ENCODE data around the gene CDKAL1.

GRCh38 chr6:20955751-20956150, 421.5 kb downstream of the CDKAL1 start:
- TF ChIP-seq USF1 (IDR thresholded peaks at IDR 0.05) (no peak), CEBPB (IDR thresholded peaks at IDR 0.05) (no peak), CREB1 (IDR thresholded peaks at IDR 0.05; ENCODE audit: low read depth) (no peak), REST (IDR thresholded peaks at IDR 0.05; ENCODE audit: low read depth) (no peak), EP300 (IDR thresholded peaks at IDR 0.05; ENCODE audit: borderline replicate concordance) (no peak), YY1 (IDR thresholded peaks at IDR 0.05; ENCODE audit: low read depth) (no peak), TEAD4 (IDR thresholded peaks at IDR 0.05) (no peak), MAX (IDR thresholded peaks at IDR 0.05) (no peak), TAF1 (IDR thresholded peaks at IDR 0.05; ENCODE audit: low read depth) (no peak)
